SJSA1 (cell line): ENCODE results near the gene IFI27. TPM values are rescaled to one million over a fixed set of nuclear protein-coding genes. Genes with fewer than 3 reads are reported as not detected.
"Not testable (repeated sequence)": the region's sequence is repeated elsewhere in the genome, so short reads cannot be mapped to it uniquely, and the experiment has no call there.

Source experiments
- DNase-seq, 2 experiments: peaks; one replicate each; pipeline ENCODE4 v3.0.0-alpha.2; 2015 to 2020; ENCODE audit warnings: low spot score in 2 of 2, low read depth in 1 of 2
- H3K27ac ChIP-seq: fragments of 250-450 bp; sonication (Bioruptor Pico); 2 replicates; pipeline ENCODE4 v1.5.1; 2020; ENCODE audit warnings: mild to moderate bottlenecking, moderate library complexity
- H3K27me3 ChIP-seq: fragments of 250-450 bp; sonication (Bioruptor Pico); replicated peaks from 2 replicates; pipeline ENCODE4 v1.5.1; 2020; ENCODE audit warnings: mild to moderate bottlenecking, moderate library complexity
- H3K36me3 ChIP-seq: fragments of 250-450 bp; sonication (Bioruptor Pico); 2 replicates; pipeline ENCODE4 v1.5.1; 2020; ENCODE audit warnings: mild to moderate bottlenecking
- H3K4me1 ChIP-seq: fragments of 250-450 bp; sonication (Bioruptor Pico); replicated peaks from 2 replicates; pipeline ENCODE4 v1.6.1; 2021; ENCODE audit warnings: mild to moderate bottlenecking
- H3K4me3 ChIP-seq: fragments of 250-450 bp; sonication (Bioruptor Pico); 2 replicates; pipeline ENCODE4 v1.5.1; 2020; ENCODE audit warnings: mild to moderate bottlenecking
- H3K9me3 ChIP-seq: fragments of 250-450 bp; sonication (Bioruptor Pico); replicated peaks from 2 replicates; pipeline ENCODE4 v1.5.1; 2020; ENCODE audit warnings: mild to moderate bottlenecking
- total RNA-seq: library from RNA; depleted of rRNA; stranded (reverse); fragments of >200 nt; shearing (Covaris generic); gene quantifications from 2 replicates; pipeline ENCODE4 v1.2.3, GENCODE V29; 2014

IFI27 gene
- total RNA-seq, 1 experiment from 2014 or later = 267 TPM

GRCh38 chr14:94138251-94138650 is 27.7 kb downstream of the IFI27 start:
- Histone ChIP-seq H3K4me1 (no peaks in the 10 kb centered on the region), H3K9me3 (no peaks in the 10 kb centered on the region), H3K4me3 (no peak overlapping the region), H3K27ac (no peak overlapping the region), H3K27me3 (no peaks in the 10 kb centered on the region), H3K36me3 (no peaks in the 10 kb centered on the region)
- DNase-seq = no peak

GRCh38 chr14:94139006-94139405 is 28.5 kb downstream of the IFI27 start:
- Histone ChIP-seq H3K27me3 (no peaks in the 10 kb centered on the region), H3K27ac (no peak overlapping the region), H3K9me3 (no peaks in the 10 kb centered on the region), H3K36me3 (no peaks in the 10 kb centered on the region), H3K4me1 (no peaks in the 10 kb centered on the region), H3K4me3 (no peak overlapping the region)
- DNase-seq = no peak

- DNase-seq = no peak
- no peaks in the 10 kb centered on the region for H3K4me1 ChIP-seq
- H3K4me3 ChIP-seq = no peak overlapping the region
- no peak overlapping the region for H3K27ac ChIP-seq
- no peaks in the 10 kb centered on the region for H3K27me3 ChIP-seq
- H3K9me3 ChIP-seq = no peaks in the 10 kb centered on the region
- H3K36me3 ChIP-seq = no peaks in the 10 kb centered on the region
These were observed 28.9 kb downstream of the IFI27 start for GRCh38 chr14:94139421-94139820.

- no peaks in the 10 kb centered on the region for H3K9me3 ChIP-seq
- H3K27me3 ChIP-seq = no peaks in the 10 kb centered on the region
- no peak overlapping the region for H3K4me3 ChIP-seq
- no peaks in the 10 kb centered on the region for H3K4me1 ChIP-seq
- no peak for DNase-seq
- H3K36me3 ChIP-seq = no peaks in the 10 kb centered on the region
- no peak overlapping the region for H3K27ac ChIP-seq
These were observed 31.7 kb downstream of the IFI27 start for GRCh38 chr14:94142247-94142646.

GRCh38 chr14:94142836-94143235 is 32.3 kb downstream of the IFI27 start:
- Histone ChIP-seq H3K9me3 (no peaks in the 10 kb centered on the region), H3K4me1 (no peaks in the 10 kb centered on the region), H3K36me3 (no peaks in the 10 kb centered on the region), H3K27me3 (no peaks in the 10 kb centered on the region), H3K4me3 (no peak overlapping the region), H3K27ac (no peak overlapping the region)
- no peak for DNase-seq

GRCh38 chr14:94143239-94143638 is 32.7 kb downstream of the IFI27 start:
- Histone ChIP-seq H3K27me3 (no peaks in the 10 kb centered on the region), H3K4me3 (no peak overlapping the region), H3K27ac (no peak overlapping the region), H3K36me3 (no peaks in the 10 kb centered on the region), H3K9me3 (no peaks in the 10 kb centered on the region), H3K4me1 (no peaks in the 10 kb centered on the region)
- DNase-seq = no peak

- Histone ChIP-seq H3K36me3 (no peaks in the 10 kb centered on the region), H3K27me3 (no peaks in the 10 kb centered on the region), H3K4me3 (no peak overlapping the region), H3K4me1 (no peaks in the 10 kb centered on the region), H3K27ac (no peak overlapping the region), H3K9me3 (no peaks in the 10 kb centered on the region)
- no peak for DNase-seq
These were observed 33.2 kb downstream of the IFI27 start for GRCh38 chr14:94143711-94144110.

- Histone ChIP-seq H3K36me3 (no peaks in the 10 kb centered on the region), H3K27ac (no peak overlapping the region), H3K27me3 (no peaks in the 10 kb centered on the region), H3K9me3 (no peaks in the 10 kb centered on the region), H3K4me3 (no peak overlapping the region), H3K4me1 (no peaks in the 10 kb centered on the region)
- DNase-seq = no peak
These were observed 34.2 kb downstream of the IFI27 start for GRCh38 chr14:94144765-94145164.

- no peaks in the 10 kb centered on the region for H3K9me3 ChIP-seq
- no peak overlapping the region for H3K27ac ChIP-seq
- H3K36me3 ChIP-seq = no peaks in the 10 kb centered on the region
- no peak for DNase-seq
- no peaks in the 10 kb centered on the region for H3K4me1 ChIP-seq
- no peaks in the 10 kb centered on the region for H3K27me3 ChIP-seq
- no peak overlapping the region for H3K4me3 ChIP-seq
These were observed 35.5 kb downstream of the IFI27 start for GRCh38 chr14:94145902-94146527.

- Histone ChIP-seq H3K4me1 (no peaks in the 10 kb centered on the region), H3K27ac (no peak overlapping the region), H3K36me3 (no peaks in the 10 kb centered on the region), H3K9me3 (no peaks in the 10 kb centered on the region), H3K27me3 (no peaks in the 10 kb centered on the region), H3K4me3 (no peak overlapping the region)
- no peak for DNase-seq
These were observed 42.1 kb downstream of the IFI27 start for GRCh38 chr14:94152676-94153075.

- Histone ChIP-seq H3K9me3 (no peaks in the 10 kb centered on the region), H3K27me3 (no peaks in the 10 kb centered on the region), H3K27ac (no peak overlapping the region), H3K36me3 (no peaks in the 10 kb centered on the region), H3K4me1 (no peaks in the 10 kb centered on the region), H3K4me3 (no peak overlapping the region)
- no peak for DNase-seq
These were observed 43.3 kb downstream of the IFI27 start for GRCh38 chr14:94153750-94154342.

- not testable (repeated sequence) for H3K4me3 ChIP-seq, H3K27me3 ChIP-seq, H3K9me3 ChIP-seq, H3K27ac ChIP-seq, H3K4me1 ChIP-seq, H3K36me3 ChIP-seq, DNase-seq
These were observed 45.6 kb downstream of the IFI27 start for GRCh38 chr14:94156143-94156542.

- Histone ChIP-seq H3K27me3 (no peaks in the 10 kb centered on the region), H3K27ac (no peak overlapping the region), H3K36me3 (no peaks in the 10 kb centered on the region), H3K9me3 (no peaks in the 10 kb centered on the region), H3K4me3 (no peak overlapping the region), H3K4me1 (no peaks in the 10 kb centered on the region)
- no peak for DNase-seq
These were observed 46.7 kb downstream of the IFI27 start for GRCh38 chr14:94157197-94157596.

- Histone ChIP-seq H3K9me3 (no peaks in the 10 kb centered on the region), H3K4me1 (no peaks in the 10 kb centered on the region), H3K27me3 (no peaks in the 10 kb centered on the region), H3K36me3 (no peaks in the 10 kb centered on the region), H3K4me3 (no peak overlapping the region), H3K27ac (no peak overlapping the region)
- no peak for DNase-seq
These were observed 47.8 kb downstream of the IFI27 start for GRCh38 chr14:94158239-94158883.
